Activated T-cell treated with anti-CD3 and anti-CD28 coated beads, Interleukin-2, amount 50 U/mL, for 48 hours (primary cell): Measurements from ENCODE around the gene RANGRF.
"Not testable (repeated sequence)": the region's sequence is repeated elsewhere in the genome, so short reads cannot be mapped to it uniquely, and the experiment has no call there.

Experiments
- DNase-seq, 2 experiments: peaks; one replicate each; pipeline ENCODE4 v3.0.0-alpha.2; 2020

Gene RANGRF, protein sequence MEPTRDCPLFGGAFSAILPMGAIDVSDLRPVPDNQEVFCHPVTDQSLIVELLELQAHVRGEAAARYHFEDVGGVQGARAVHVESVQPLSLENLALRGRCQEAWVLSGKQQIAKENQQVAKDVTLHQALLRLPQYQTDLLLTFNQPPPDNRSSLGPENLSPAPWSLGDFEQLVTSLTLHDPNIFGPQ

DNA sequence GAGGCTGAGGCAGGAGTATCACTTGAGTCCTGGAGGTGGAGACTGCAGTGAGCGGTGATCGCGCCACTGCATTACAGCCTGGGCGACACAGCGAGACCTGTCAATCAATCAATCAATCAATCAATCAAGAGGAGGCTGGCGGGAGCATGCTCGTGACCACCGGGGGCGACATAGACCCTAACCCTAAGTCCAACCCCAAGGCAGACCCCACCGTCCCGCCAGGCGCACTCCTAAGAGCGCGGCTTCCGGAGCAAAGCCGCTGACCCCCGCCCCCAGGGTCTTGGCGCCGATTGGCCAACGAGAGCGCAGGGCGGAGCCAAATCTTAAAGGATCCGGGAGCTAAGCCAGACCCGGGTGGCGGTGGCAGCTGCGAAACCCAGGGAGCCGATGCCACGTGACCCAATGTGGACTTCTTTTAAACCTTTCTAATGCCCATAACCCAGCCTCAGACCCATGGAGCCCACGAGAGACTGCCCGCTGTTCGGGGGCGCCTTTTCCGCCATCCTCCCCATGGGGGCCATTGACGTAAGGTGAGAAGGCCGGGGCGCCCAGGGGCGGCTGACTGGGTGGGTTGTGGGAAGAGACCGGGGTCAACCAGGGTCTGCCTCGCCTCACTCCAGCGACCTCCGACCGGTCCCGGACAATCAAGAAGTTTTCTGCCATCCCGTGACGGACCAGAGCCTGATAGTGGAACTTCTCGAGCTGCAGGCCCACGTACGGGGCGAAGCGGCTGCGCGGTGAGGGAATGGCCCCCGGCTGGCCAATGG lies at the start of gene RANGRF:
RANGRF (plus strand) TSS at position 335 of the 767 bp plus-strand sequence; CDS start at position 454, 119 bp downstream.
- DNase-seq: peak; percentile 91

DNA sequence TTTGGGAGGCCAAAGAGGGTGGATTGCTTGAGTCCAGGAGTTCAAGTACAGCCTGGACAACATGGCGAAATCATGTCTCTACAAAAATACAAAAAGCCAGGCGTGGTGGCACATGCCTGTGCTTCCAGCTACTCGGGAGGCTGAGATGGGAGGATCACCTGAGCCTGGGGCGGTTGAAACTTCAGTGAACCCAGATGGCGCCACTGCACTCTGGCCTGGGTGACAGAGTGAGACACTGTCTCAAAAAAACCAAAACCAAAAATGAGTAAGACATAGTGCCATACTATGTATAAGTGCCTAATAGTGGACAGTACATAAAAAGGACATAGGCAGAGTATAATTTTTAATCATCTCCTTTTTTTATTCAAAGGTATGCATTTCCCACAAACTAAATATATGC lies 44.6 kb upstream of the RANGRF start:
- no peak for DNase-seq

DNA sequence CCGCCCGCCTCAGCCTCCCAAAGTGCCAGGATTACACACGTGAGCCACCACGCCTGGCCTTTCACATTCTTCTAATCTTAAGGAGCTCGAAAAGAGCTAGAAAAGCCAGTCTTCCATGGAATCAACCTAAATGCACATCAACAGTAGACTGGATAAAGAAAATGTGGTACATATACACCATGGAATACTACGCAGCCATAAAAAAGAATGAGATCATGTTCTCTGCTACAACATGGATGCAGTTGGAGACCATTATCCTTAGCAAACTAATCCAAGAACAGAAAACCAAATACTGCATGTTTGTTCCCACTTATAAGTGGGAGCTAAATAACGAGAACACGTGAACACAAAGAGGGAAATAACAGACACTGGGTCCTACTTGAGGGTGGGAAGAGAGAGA lies 43.7 kb upstream of the RANGRF start:
- DNase-seq: no peak

DNA sequence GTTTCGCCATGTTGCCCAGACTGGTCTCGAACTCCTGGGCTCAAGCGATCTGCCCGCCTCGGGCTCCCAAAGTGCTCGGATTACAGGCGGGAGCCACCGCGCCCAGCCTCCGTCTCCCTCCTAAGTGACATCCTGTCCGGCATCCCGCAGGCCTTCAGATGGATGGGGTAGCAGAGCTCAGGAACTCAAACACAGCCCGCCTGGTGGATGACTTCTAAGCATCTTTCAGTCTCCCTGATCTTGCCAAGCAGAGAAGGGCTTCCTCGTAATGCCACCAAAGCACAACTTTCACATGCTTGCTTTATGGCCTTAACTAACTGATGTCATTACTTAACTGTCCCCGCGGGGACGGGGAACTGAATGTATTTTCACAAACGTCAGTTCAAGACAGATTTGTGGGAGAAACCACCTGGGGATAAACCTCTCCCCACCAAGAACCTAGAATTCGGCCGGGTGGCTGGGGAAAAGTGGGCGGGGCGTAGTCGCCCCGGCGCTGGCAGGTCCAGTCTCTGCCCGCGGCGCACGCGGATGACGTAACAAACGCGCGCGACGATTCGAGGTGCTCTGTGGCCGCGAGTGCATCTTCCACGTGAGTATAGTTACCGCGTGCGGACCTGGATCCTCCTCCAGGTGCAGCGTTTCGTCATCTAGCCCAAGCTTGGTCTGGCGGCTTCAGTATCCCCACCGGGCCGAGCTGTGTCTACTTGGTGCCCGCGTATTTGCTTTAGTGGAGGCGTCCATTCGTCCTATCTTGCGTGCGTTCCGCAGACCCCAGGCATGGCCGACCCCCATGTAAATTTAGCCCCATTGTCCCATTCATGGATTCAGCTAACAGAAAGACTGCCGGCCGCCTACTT lies 39.5 kb upstream of the RANGRF start, which contains the start of gene PFAS:
PFAS (plus strand) TSS at position 539 of the 857 bp plus-strand sequence. CDS start 4,649 bp downstream, outside the sequence.
- peak; percentile 98 to 99 for DNase-seq

DNA sequence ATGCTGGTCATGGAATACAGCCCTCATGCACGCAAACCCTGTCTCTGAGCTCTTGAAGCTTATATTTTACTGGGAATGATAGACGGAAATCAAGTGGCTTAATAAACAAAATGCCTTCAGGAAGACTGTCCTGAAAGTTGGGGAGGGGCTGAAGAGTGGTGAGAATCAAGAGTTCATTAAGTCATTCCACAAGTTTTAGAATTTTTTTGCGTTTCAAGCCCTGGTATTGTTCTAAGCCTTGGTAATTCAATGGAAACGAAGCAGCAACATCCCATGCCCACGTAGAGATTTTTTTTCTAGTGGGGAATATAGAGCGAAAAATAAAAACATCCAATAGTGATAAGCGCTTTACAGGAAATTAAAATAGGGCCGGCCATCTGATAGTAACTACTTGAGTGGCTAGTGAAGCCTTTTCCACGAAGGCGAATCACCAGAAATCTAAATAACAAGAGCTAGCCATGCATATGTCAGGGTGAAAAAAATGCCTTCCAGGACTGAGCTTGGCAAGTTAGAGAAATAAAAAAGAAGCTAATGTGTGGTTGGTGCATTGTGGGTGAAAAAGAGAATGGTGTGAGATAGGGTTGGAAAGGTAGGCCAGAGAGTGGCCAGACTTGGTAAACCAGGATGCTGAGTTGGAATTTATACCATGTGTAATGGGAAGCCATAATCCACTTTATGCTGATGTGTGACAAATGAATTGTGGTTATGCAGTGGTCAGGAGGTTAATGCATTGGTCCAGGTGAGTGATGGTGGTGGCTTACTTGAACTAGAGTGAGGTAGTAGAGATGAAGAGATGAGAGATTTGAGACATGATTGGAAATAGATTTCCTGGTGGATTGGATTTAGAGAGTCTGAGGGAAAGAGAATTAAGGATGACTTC lies 38.6 kb upstream of the RANGRF start:
- no peak for DNase-seq

DNA sequence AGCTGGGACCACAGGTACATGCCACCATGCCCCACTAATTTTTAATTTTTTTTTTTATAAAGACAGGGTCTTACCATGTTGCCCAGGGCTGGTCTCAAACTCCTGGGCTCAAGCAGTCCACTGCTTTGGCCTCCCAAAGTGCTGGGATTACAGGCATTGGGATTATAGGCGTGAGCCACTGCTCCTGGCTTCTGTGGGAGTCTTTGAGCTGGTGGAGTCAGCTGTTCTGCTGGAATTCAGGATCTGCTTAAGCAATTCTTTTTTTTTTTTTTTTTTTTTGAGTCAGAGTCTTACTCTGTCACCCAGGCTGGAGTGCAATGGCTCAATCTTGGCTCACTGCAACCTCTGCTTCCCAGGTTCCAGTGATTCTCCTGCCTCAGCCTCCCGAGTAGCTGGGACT lies 37.1 kb upstream of the RANGRF start:
- not testable (repeated sequence) for DNase-seq

DNA sequence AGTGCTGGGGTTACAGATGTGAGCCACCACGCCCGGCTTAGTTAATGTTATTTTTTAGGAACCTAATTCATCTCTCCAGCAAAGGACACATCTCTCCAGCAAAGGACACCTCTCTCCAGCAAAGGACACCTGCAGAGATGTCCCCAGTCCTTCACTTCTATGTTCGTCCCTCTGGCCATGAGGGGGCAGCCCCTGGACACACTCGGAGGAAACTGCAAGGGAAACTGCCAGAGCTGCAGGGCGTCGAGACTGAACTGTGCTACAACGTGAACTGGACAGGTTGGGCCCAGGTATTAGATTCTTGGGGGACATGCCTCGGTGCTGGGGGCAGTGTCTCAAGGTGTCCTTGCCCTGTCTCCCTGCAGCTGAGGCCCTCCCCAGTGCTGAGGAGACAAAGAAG lies 34.7 kb upstream of the RANGRF start:
- DNase-seq: no peak

DNA sequence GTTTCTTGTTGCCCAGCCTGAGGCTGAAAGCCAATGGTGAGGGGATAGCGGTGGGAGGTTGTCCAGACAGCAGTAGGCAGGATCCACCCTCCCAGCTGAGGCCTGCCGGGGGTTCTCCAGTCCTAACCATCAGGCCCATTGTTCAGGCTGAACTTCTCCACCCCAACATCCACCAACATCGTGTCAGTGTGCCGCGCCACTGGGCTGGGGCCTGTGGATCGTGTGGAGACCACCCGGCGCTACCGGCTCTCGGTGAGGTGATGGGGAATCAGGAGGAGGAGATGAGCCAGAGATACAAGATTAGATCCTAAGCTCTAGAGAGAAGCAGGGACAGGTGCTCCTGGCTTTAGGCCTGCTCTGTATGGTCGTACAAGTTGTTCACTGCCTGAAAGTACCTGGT lies 33.6 kb upstream of the RANGRF start:
- DNase-seq: no peak

DNA sequence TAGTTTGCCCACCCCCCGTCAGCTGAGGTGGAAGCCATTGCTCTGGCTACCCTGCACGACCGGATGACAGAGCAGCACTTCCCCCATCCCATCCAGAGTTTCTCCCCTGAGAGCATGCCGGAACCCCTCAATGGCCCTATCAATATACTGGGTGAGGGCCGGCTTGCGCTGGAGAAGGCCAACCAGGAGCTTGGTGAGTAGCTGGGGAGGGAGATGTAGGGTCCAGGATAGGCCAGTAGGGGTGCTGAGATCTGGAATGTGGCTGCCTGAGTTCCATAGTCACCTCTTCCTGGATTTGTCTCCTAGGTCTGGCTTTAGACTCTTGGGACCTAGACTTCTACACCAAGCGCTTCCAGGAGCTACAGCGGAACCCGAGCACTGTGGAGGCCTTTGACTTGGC lies 33.0 kb upstream of the RANGRF start:
- no peak for DNase-seq

DNA sequence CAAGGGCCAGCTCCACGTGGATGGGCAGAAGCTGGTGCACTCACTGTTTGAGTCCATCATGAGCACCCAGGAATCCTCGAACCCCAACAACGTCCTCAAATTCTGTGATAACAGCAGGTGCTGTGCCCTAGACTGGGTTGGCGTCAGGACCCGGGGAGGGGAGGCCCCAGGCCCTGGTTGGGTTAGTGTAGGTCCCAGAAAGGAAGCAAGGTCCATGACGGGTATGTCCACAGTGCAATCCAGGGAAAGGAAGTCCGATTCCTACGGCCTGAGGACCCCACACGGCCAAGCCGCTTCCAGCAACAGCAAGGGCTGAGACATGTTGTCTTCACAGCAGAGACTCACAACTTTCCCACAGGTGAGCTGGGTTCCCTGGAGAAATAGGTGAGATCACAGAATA lies 32.2 kb upstream of the RANGRF start:
- no peak for DNase-seq

DNA sequence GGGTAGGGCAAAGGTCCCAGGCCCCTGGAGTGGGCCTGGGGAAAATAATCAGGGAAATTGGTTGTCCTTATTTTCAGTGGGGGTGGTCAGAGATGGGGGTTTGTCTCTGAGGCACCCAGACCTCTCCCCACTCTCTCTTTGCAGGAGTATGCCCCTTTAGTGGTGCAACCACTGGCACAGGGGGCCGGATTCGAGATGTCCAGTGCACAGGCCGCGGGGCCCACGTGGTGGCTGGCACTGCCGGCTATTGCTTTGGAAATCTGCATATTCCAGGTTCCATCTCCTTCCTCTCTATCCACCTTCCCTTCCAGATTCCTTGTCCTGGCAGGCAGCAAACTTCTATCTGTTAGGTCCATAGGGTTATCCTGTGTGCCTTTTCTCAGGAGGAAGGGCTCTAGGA lies 31.8 kb upstream of the RANGRF start:
- DNase-seq: no peak

DNA sequence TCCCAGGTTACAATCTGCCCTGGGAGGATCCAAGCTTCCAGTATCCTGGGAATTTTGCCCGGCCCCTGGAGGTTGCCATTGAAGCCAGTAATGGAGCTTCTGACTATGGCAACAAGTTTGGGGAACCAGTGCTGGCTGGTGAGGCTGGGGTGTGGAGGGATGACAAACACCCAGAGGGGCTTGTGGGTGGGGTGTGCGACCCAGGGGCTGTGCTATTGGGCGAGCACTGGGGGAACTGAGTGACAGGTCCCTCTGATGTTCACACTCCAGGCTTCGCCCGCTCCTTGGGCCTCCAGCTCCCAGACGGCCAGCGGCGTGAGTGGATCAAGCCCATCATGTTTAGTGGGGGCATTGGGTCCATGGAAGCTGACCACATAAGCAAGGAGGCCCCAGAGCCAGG lies 30.7 kb upstream of the RANGRF start:
- DNase-seq: no peak

DNA sequence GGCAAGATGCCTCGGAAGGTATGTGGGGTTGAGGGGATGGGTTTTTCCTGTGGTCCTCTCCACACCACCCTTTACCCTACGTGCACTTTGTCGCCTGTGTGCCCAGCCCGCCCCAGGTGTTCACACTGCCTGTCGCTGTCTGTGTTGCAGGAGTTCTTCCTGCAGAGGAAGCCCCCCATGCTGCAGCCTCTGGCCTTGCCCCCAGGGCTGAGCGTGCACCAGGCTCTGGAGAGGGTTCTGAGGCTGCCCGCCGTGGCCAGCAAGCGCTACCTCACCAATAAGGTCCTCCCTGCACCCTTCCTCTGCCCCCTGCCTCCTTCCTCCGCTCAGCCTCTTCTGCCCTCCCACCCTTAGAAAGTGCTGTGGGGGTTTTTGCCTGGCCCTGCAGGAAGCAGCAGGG lies 24.1 kb upstream of the RANGRF start:
- DNase-seq: no peak

DNA sequence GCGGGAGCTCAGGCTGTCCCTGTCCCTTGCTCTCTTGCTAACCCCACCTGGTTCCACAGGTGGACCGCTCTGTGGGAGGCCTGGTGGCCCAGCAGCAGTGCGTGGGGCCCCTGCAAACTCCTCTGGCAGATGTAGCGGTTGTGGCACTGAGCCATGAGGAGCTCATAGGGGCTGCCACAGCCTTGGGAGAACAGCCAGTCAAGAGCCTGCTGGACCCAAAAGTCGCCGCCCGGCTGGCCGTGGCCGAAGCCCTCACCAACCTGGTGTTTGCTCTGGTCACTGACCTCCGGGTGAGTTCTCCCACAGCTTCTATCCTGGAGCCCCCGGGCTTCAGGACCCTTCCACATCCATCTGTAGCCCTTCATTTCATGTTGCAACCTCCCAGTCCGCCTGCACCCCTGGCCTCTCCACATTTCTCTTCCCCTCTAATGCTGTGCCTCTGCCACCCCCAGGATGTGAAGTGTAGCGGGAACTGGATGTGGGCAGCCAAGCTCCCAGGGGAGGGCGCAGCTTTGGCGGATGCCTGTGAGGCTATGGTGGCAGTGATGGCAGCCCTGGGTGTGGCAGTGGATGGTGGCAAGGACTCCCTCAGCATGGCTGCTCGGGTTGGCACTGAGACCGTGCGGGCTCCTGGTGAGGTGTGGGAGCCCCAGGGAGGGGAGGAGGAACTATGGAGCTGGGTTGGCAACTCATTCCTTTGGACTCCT lies 23.5 kb upstream of the RANGRF start:
- no peak for DNase-seq

DNA sequence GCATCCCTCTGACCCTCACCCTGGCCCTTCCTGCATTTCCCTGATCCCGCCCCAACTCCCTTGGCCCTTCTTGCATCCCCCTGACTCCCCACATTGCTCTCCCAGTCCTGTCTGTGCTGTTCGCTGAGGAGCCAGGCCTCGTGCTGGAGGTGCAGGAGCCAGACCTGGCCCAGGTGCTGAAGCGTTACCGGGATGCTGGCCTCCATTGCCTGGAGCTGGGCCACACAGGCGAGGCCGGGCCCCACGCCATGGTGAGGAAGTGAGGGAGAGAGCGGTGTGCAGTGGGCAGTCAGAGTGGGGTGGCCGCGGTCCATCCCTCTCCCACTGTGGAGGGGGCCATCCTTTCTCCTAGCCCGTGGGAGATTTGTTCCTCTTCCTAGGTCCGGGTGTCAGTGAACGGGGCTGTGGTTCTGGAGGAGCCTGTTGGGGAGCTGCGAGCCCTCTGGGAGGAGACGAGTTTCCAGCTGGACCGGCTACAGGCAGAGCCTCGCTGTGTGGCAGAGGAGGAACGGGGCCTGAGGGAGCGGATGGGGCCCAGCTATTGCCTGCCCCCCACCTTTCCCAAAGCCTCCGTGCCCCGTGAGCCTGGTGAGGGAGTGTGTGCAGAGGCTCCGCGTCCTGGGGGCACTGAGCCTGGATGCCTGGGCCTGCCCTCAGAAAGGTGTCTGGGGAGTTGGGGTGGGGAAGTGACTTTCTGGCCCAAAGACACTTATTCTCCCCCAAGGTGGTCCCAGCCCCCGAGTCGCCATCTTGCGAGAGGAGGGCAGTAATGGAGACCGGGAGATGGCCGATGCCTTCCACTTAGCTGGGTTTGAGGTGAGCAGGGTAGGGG lies 21.6 kb upstream of the RANGRF start:
- DNase-seq: no peak

DNA sequence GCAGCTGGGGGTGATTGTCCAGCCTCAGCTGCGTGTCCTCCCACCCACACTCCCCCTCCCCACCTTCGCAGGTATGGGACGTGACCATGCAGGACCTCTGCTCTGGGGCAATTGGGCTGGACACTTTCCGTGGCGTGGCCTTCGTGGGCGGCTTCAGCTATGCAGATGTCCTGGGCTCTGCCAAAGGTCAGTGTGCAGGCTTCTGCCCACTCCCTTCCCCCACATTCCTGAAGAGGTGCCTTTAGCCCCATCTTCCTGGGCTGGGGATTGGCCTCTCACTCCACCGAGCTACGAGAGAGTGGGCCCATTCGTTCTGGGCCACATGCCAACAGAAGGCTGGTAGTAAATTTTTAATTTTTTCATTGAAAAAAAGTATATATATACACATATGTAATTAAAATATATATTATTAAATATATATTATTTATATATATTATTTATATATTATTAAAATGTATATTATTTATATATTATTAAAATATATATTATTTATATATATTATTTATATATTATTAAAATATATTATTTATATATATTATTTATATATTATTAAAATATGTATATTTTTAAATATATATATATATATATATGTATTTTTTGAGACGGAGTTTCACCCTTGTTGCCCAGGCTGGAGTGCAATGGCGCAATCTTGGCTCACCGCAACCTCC lies 20.9 kb upstream of the RANGRF start:
- DNase-seq: no peak

DNA sequence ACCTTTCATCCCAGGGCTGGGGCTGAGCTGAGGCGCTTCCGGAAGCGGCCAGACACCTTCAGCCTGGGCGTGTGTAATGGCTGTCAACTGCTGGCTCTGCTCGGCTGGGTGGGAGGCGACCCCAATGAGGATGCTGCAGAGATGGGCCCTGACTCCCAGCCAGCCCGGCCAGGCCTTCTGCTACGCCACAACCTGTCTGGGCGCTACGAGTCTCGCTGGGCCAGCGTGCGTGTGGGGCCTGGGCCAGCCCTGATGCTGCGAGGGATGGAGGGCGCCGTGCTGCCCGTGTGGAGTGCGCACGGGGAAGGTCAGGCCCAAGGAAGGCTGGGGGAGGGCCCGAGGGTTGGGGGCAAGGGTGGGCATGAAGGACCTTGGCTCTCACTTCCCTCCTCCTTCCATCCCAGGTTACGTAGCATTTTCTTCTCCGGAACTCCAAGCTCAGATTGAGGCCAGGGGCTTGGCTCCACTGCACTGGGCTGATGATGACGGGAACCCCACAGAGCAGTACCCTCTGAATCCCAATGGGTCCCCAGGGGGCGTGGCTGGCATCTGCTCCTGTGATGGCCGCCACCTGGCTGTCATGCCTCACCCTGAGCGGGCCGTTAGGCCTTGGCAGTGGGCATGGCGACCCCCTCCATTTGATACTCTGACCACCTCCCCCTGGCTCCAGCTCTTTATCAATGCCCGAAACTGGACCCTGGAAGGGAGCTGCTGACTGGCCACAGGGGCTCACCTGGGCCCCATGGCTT lies 19.7 kb upstream of the RANGRF start:
- DNase-seq: no peak

DNA sequence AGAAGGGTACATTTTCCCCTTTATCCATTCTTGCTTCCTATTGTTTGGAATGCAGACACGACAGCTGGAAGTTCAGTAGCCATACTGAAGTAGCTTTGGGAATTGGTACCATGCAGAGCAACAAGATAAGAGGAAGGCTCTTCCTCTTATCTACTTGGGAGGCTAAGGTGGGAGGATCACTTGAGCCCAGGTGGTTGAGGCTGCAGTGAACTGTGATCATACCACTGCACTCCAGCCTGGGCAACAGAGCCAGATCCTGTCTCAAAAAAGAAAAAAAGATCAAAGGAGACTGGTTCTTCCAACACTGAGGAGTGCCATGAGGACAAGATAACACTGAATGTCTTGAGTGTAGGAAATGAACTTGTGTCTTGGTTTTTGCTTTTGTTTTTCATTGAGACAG lies 16.0 kb upstream of the RANGRF start:
- DNase-seq: no peak

DNA sequence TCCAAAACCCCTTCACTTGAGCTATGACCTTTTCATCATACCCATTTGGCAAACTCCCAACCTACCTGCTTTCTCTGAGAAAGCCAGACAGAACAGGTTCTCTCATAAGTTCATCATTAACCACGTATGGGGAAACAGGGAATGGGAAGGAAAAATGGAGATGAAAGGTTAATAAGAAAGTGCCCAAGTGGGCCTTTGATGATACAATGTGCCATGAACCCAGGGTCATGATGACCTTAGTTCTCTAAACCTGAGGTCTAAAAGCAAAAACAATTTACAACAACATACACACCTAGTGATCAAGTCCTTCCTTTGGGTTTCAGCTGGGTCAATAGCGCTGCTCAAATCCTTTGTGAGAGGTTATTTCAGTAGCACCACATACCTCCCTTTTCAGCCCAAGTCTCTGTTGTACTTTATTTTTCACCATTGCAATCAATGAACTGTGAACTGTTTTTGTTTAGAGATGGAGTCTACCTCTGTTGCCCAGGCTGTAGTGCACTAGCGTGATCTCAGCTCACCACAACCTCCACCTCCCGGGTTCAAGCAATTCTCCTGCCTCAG lies 14.5 kb upstream of the RANGRF start:
- no peak for DNase-seq
